Fibroblast of lung (primary cell): ENCODE data around the gene OR2V2. TPM values are rescaled to one million over a fixed set of nuclear protein-coding genes. Genes with fewer than 3 reads are reported as not detected.
A peak's percentile ranks its signal among the peaks of the same experiment; 100 is the strongest.

Experiments used
- DNase-seq, 2 donors: peaks; one replicate each; pipeline versions ENCODE4 v3.0.0 to v3.0.0-alpha.2; 2010; ENCODE audit warnings: low read depth in 2 of 2
- H2AFZ ChIP-seq: 2 replicates; pipeline ENCODE4 v1.5.1; 2012; ENCODE audit warnings: low read length, control low read depth, inconsistent platforms
- H3K27ac ChIP-seq: 2 replicates; pipeline ENCODE4 v1.5.1; 2011; ENCODE audit warnings: low read length, control low read depth; ENCODE audit not compliant: insufficient read depth
- H3K27me3 ChIP-seq: 2 replicates; pipeline ENCODE4 v1.5.1; 2011; ENCODE audit warnings: mild to moderate bottlenecking, low read length; ENCODE audit not compliant: control insufficient read depth, insufficient read depth
- H3K36me3 ChIP-seq: 2 replicates; pipeline ENCODE4 v1.5.1; 2011; ENCODE audit warnings: low read length; ENCODE audit not compliant: control insufficient read depth, insufficient read depth
- H3K4me1 ChIP-seq: 2 replicates; pipeline ENCODE4 v1.5.1; 2011; ENCODE audit warnings: low read length; ENCODE audit not compliant: control insufficient read depth, insufficient read depth; ENCODE audit errors: extremely low read depth
- H3K4me2 ChIP-seq: 2 replicates; pipeline ENCODE4 v1.5.1; 2011; ENCODE audit warnings: low read length, control low read depth; ENCODE audit not compliant: insufficient read depth; ENCODE audit errors: extremely low read depth
- H3K4me3 ChIP-seq, 4 experiments: fragments of 200-600 bp in 1 of 4; sonication (generic) in 1 of 4; replicated peaks in 1 of 4; 2 replicates each; pipeline ENCODE4 v1.5.1; 2011 to 2016; ENCODE audit warnings: low read length in 4 of 4, low read depth in 3 of 4, mild to moderate bottlenecking in 3 of 4, control low read depth in 2 of 4, inconsistent platforms in 1 of 4, mixed read lengths in 1 of 4; ENCODE audit not compliant: insufficient read depth in 1 of 4; ENCODE audit errors: control extremely low read depth in 1 of 4
- H3K79me2 ChIP-seq: 2 replicates; pipeline ENCODE4 v1.5.1; 2012; ENCODE audit warnings: mild to moderate bottlenecking, low read length, inconsistent platforms; ENCODE audit not compliant: control insufficient read depth, insufficient read depth
- H3K9ac ChIP-seq: 2 replicates; pipeline ENCODE4 v1.5.1; 2011; ENCODE audit warnings: mild to moderate bottlenecking, low read length, control low read depth; ENCODE audit not compliant: insufficient read depth
- H3K9me3 ChIP-seq: 2 replicates; pipeline ENCODE4 v1.5.1; 2012; ENCODE audit warnings: low read depth, low read length; ENCODE audit not compliant: control insufficient read depth, insufficient read depth
- H4K20me1 ChIP-seq: 2 replicates; pipeline ENCODE4 v1.5.1; 2011; ENCODE audit warnings: low read length; ENCODE audit not compliant: control insufficient read depth, insufficient read depth; ENCODE audit errors: extremely low read depth
- EZH2 ChIP-seq: IDR thresholded peaks from 2 replicates; pipeline ENCODE4 v1.5.1; 2012; ENCODE audit warnings: low read length, control low read depth, mild to moderate bottlenecking; ENCODE audit errors: missing control alignments
- polyA plus RNA-seq, 2 donors: library from polyadenylated mRNA; depleted of rRNA in 1 of 2; stranded (reverse) in 1 of 2; unstranded in 1 of 2; fragments of >200 nt; gene quantifications; 2 replicates each; pipeline ENCODE4 v1.2.1, GENCODE V29; 2011 to 2012; ENCODE audit warnings: missing spikeins in 1 of 2
- total RNA-seq: library from RNA; depleted of rRNA; stranded (reverse); fragments of >200 nt; gene quantifications from 2 replicates; pipeline ENCODE4 v1.2.1, GENCODE V29; 2014
- TF ChIP-seq, protein P1 (sequence below), 2 donors: IDR thresholded peaks in 1 of 2; conservative IDR thresholded peaks in 1 of 2; 1 replicate in 1 of 2; 2 replicates in 1 of 2; pipeline ENCODE4 v1.5.1; 2011 to 2012; ENCODE audit warnings: low read length in 2 of 2, control low read depth in 1 of 2, inconsistent platforms in 1 of 2, low read depth in 1 of 2, mild to moderate bottlenecking in 1 of 2

Gene OR2V2
- total and polyA plus RNA-seq, 2 donors (not counting 1 experiment from before 2014, with no cell fraction given): not detected

DNA sequence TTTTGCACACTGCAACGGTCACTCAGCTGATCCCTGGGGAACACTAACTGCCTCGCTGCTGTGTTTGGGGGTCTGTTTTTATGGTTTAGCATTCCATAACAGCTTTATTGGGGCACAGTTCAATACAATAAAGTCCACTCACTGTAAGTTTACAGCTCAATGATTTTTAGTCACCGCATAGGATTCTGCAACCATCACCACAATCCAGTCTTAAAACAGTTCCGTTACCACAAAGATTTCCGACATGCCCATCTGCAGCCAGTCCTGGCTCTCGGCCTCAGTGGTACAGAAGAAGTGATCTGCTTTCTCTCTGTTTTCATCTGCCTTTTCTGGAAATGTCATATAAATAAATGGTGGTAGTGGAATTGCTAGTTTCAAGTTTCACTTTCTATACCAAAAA, 23.6 kb downstream of the OR2V2 start:
- no peak overlapping the region for H3K4me3 ChIP-seq
- no peaks in the 10 kb centered on the region for H3K79me2 ChIP-seq
- no peak overlapping the region for H3K9ac ChIP-seq
- no peak overlapping the region for H3K4me2 ChIP-seq
- H4K20me1 ChIP-seq: no peaks in the 10 kb centered on the region
- no peaks in the 10 kb centered on the region for H3K36me3 ChIP-seq
- no peaks in the 10 kb centered on the region for H3K9me3 ChIP-seq
- DNase-seq: peak in 1 of 2 donors; percentile 83
- no peak overlapping the region for H3K27ac ChIP-seq
- TF ChIP-seq, protein P1, sequence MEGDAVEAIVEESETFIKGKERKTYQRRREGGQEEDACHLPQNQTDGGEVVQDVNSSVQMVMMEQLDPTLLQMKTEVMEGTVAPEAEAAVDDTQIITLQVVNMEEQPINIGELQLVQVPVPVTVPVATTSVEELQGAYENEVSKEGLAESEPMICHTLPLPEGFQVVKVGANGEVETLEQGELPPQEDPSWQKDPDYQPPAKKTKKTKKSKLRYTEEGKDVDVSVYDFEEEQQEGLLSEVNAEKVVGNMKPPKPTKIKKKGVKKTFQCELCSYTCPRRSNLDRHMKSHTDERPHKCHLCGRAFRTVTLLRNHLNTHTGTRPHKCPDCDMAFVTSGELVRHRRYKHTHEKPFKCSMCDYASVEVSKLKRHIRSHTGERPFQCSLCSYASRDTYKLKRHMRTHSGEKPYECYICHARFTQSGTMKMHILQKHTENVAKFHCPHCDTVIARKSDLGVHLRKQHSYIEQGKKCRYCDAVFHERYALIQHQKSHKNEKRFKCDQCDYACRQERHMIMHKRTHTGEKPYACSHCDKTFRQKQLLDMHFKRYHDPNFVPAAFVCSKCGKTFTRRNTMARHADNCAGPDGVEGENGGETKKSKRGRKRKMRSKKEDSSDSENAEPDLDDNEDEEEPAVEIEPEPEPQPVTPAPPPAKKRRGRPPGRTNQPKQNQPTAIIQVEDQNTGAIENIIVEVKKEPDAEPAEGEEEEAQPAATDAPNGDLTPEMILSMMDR (conservative IDR thresholded peaks at IDR 0.05 in 1 of 2, IDR thresholded peaks at IDR 0.05 in 1 of 2; ENCODE audit: low read depth in 1 of 2, low read length in 2 of 2): no peak
- no peak for TF ChIP-seq EZH2
- no peak overlapping the region for H2AFZ ChIP-seq
- H3K4me1 ChIP-seq: peaks cover 4% of the 10 kb centered on the region
- no peaks in the 10 kb centered on the region for H3K27me3 ChIP-seq

DNA sequence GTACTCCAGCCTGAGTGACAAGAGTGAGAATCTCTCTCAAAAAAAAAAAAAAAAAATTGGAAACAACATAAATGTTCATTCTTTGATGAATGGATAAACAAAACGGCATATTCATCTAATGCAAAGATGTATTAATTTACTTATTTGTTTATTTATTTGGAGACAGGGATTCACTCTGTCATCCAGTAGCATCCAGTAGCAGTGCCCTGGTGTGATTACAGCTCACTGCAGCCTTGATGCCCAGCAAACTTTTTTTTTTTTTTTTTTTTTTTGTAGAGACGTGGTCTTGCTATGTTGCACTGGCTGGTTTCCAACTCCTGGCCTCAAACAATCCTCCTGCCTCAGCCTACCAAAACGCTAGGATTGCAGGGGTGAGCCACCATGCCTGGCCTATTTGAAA, 24.4 kb downstream of the OR2V2 start:
- no peak for DNase-seq
- no peak overlapping the region for H3K27ac ChIP-seq
- no peak overlapping the region for H3K4me3 ChIP-seq
- H2AFZ ChIP-seq: no peak overlapping the region
- TF ChIP-seq, protein P1 (conservative IDR thresholded peaks at IDR 0.05 in 1 of 2, IDR thresholded peaks at IDR 0.05 in 1 of 2; ENCODE audit: low read depth in 1 of 2, low read length in 2 of 2): no peak
- no peak for TF ChIP-seq EZH2
- H3K4me2 ChIP-seq: no peak overlapping the region
- H3K27me3 ChIP-seq: no peaks in the 10 kb centered on the region
- no peaks in the 10 kb centered on the region for H3K79me2 ChIP-seq
- no peaks in the 10 kb centered on the region for H3K9me3 ChIP-seq
- no peaks in the 10 kb centered on the region for H4K20me1 ChIP-seq
- H3K36me3 ChIP-seq: no peaks in the 10 kb centered on the region
- H3K9ac ChIP-seq: no peak overlapping the region
- peaks cover 4% of the 10 kb centered on the region for H3K4me1 ChIP-seq

DNA sequence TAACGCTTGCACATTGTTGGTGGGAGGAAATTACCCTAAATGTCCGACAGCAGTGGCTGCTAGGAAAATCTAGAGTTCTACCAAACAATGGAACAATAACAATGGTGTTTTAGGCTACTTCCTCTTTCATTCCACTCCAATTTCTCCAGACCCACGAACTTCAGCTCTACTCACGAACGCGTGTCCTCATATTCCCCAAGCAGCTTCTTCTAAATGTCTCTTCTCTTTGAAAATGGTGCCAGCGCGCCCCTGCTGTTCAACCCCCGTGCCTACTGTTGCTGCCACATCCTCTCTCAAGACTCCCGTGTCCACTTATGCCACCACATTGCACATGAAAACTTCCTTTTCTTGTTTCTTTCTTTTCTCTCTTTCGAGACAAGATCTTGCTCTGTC, 25.6 kb downstream of the OR2V2 start:
- no peak overlapping the region for H3K4me3 ChIP-seq
- H3K9me3 ChIP-seq: no peaks in the 10 kb centered on the region
- no peak overlapping the region for H3K27ac ChIP-seq

More for the DNA sequence above, 25.6 kb downstream of the OR2V2 start:
- no peaks in the 10 kb centered on the region for H3K79me2 ChIP-seq
- no peak overlapping the region for H3K9ac ChIP-seq
- no peaks in the 10 kb centered on the region for H3K36me3 ChIP-seq
- H2AFZ ChIP-seq: no peak overlapping the region
- no peaks in the 10 kb centered on the region for H3K27me3 ChIP-seq
- H4K20me1 ChIP-seq: no peaks in the 10 kb centered on the region
- DNase-seq: no peak
- peaks cover 4% of the 10 kb centered on the region for H3K4me1 ChIP-seq
- H3K4me2 ChIP-seq: peak overlapping the region; percentile 60
- TF ChIP-seq EZH2: no peak
- TF ChIP-seq, protein P1 (conservative IDR thresholded peaks at IDR 0.05 in 1 of 2, IDR thresholded peaks at IDR 0.05 in 1 of 2; ENCODE audit: low read depth in 1 of 2, low read length in 2 of 2): no peak
